ENCODE results near the gene IGFBP2.

GRCh38 chr2:216583606-216584005 lies 49.6 kb upstream of the IGFBP2 start:
- TF ChIP-seq, protein P1, sequence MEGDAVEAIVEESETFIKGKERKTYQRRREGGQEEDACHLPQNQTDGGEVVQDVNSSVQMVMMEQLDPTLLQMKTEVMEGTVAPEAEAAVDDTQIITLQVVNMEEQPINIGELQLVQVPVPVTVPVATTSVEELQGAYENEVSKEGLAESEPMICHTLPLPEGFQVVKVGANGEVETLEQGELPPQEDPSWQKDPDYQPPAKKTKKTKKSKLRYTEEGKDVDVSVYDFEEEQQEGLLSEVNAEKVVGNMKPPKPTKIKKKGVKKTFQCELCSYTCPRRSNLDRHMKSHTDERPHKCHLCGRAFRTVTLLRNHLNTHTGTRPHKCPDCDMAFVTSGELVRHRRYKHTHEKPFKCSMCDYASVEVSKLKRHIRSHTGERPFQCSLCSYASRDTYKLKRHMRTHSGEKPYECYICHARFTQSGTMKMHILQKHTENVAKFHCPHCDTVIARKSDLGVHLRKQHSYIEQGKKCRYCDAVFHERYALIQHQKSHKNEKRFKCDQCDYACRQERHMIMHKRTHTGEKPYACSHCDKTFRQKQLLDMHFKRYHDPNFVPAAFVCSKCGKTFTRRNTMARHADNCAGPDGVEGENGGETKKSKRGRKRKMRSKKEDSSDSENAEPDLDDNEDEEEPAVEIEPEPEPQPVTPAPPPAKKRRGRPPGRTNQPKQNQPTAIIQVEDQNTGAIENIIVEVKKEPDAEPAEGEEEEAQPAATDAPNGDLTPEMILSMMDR (optimal IDR thresholded peaks at IDR 0.05 in 1 of 3, IDR thresholded peaks at IDR 0.05 in 1 of 3, conservative IDR thresholded peaks at IDR 0.05 in 1 of 3; ENCODE audit: extremely low read depth in 1 of 3, insufficient read depth in 2 of 3, low read length in 3 of 3) = no peak
- TF ChIP-seq EZH2 (IDR thresholded peaks at IDR 0.05; ENCODE audit: low read length) = no peak

All from keratinocyte (primary cell).